Stimulated activated memory B cell treated with anti-CD40 and anti-IgM and Interleukin-4, amounts not matched to agents 10 μg/mL and 1 μg/mL and 100 μg/mL, for 72 hours (primary cell): ENCODE results near the gene EDN1.
"Not testable (repeated sequence)": the region's sequence is repeated elsewhere in the genome, so short reads cannot be mapped to it uniquely, and the experiment has no call there.

ENCODE experiments used
- ATAC-seq: fragments of 150-1000 bp; cut with Tn5 transposase; 2 replicates; pipeline ENCODE4 v1.10.0; 2021
- H3K27ac Mint-ChIP-seq: one replicate; pipeline ENCODE4 v1.8.0; 2022; ENCODE audit warnings: mild to moderate bottlenecking, mixed read lengths
- H3K27me3 Mint-ChIP-seq: one replicate; pipeline ENCODE4 v1.8.0; 2022; ENCODE audit warnings: mixed read lengths
- H3K36me3 Mint-ChIP-seq: one replicate; pipeline ENCODE4 v1.8.0; 2022; ENCODE audit warnings: mixed read lengths
- H3K4me1 Mint-ChIP-seq: one replicate; pipeline ENCODE4 v1.8.0; 2022; ENCODE audit warnings: mixed read lengths
- H3K4me3 Mint-ChIP-seq: one replicate; pipeline ENCODE4 v1.8.0; 2022; ENCODE audit warnings: mild to moderate bottlenecking, moderate library complexity, mixed read lengths
- H3K9me3 Mint-ChIP-seq: one replicate; pipeline ENCODE4 v1.8.0; 2022; ENCODE audit warnings: mixed read lengths

The EDN1 gene

DNA sequence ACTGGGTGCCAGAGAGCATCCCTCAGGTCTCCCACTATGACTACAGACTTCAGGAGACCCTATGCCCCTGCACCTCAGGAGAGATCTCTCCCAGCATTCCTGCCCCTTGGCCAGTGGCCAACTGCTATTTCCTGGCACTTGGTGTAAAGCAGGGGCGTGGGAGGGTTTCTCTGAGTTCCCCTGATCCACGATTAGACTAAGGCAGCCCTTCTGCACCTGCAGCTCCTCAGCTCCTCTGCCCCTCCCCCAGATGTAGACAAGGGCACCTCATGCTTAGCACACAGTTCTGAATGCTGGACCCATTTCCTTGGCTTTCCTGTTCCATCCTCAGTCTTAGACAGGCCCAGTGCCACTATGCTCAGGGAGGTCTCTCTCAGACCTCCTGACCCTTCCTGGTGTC, 28.6 kb downstream of the EDN1 start:
- peaks cover 10% of the 10 kb centered on the region for H3K36me3 Mint-ChIP-seq
- peaks cover 8% of the 10 kb centered on the region for H3K9me3 Mint-ChIP-seq
- no peak overlapping the region for H3K27ac Mint-ChIP-seq
- H3K4me3 Mint-ChIP-seq: no peak overlapping the region
- peaks cover 28% of the 10 kb centered on the region for H3K27me3 Mint-ChIP-seq
- no peaks in the 10 kb centered on the region for H3K4me1 Mint-ChIP-seq
- ATAC-seq: no peak

- H3K9me3 Mint-ChIP-seq, H3K27ac Mint-ChIP-seq, H3K4me1 Mint-ChIP-seq, ATAC-seq, H3K4me3 Mint-ChIP-seq, H3K36me3 Mint-ChIP-seq: not testable (repeated sequence)
- peaks cover 19% of the 10 kb centered on the region for H3K27me3 Mint-ChIP-seq
Measured at GRCh38 chr6:12320074-12320473, 29.9 kb downstream of the EDN1 start.

DNA sequence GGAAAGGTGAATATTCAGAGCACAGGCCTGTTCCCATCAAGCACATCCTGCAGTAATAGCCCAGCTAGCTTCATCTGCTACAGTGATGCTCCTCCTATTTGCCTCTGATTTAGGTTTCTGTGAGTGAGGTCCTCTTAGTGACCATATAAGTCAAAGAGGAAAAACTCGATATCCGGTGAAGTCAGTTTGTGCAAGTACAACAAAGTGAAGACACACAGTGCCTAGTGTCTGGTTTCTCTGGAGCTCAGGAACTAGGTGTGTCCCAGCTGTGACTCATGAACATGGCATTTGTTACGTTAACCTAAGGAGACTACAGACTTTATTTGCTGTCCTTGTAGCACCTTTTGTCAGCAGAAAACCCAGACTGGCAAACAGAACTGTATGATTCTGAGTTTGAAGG, 33.9 kb downstream of the EDN1 start:
- ATAC-seq: no peak
- no peak overlapping the region for H3K4me3 Mint-ChIP-seq
- H3K36me3 Mint-ChIP-seq: peaks cover 1% of the 10 kb centered on the region
- peaks cover 19% of the 10 kb centered on the region for H3K27me3 Mint-ChIP-seq
- no peak overlapping the region for H3K27ac Mint-ChIP-seq
- H3K4me1 Mint-ChIP-seq: no peaks in the 10 kb centered on the region
- H3K9me3 Mint-ChIP-seq: peaks cover 1% of the 10 kb centered on the region

DNA sequence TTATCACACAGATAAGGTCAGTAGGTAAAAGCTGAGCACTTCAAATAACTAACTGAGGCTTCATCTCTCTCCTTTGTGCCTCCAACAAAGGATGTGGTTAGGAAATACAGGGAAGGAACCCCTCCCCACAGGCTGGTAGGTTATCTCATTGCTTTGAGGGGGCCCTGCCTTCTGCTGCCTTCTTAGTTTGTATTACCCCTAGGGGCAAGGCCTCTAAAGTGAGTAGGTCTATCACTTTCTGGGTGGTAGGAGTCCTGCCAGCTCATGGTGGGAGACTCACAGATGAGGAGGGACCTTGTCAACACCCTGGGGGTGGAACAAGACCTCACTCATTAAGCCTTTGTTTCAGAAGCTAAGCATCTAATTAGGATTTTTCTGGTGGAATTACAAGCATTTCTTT, 34.6 kb downstream of the EDN1 start:
- Mint-ChIP-seq H3K9me3 (no peaks in the 10 kb centered on the region), H3K27ac (no peak overlapping the region)

DNA sequence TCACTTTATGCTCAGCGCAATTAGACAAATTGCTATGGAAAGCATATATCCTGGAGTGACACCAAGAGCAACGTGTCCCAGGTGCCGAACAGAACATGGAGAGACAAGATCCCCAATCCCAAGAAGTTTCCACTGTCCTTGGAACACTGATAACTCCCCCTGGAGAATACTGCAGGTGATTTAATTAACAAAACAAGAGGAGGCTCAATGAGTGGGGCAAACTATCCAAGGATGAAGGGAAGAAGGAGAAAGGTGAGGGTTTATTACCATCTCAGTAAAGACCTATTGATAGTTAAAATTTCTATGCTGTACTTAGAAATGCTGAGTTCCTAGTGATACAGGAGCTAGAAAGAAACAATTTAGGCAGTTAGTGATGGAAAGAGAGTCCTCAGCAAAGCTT, 35.7 kb downstream of the EDN1 start:
- no peak for ATAC-seq
- Mint-ChIP-seq H3K9me3 (no peaks in the 10 kb centered on the region), H3K27me3 (peaks cover 17% of the 10 kb centered on the region), H3K36me3 (no peaks in the 10 kb centered on the region), H3K4me3 (no peak overlapping the region), H3K4me1 (no peaks in the 10 kb centered on the region), H3K27ac (no peak overlapping the region)

More for the DNA sequence above, 34.6 kb downstream of the EDN1 start:
- H3K27me3 Mint-ChIP-seq: peaks cover 17% of the 10 kb centered on the region
- H3K4me1 Mint-ChIP-seq: no peaks in the 10 kb centered on the region
- no peak for ATAC-seq
- H3K36me3 Mint-ChIP-seq: no peaks in the 10 kb centered on the region
- H3K4me3 Mint-ChIP-seq: no peak overlapping the region

DNA sequence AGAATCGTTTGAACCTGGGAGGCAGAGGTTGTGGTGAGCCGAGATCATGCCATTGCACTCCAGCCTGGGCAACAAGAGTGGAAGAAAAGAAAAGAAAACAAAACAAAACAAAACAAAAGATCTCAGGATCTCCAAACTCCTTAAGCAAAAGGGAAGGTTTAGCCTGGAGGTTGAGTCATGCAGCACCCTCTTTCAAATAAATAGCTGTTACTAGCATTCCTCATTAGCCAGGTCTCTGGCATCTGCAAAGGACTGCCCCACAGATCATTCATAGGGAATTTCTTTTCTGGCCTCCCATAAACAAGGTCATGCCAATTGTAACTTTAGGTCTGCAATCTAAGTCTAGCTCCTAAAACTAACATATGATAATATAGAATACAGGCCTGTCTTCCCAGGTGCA, 37.2 kb downstream of the EDN1 start:
- Mint-ChIP-seq H3K9me3 (no peaks in the 10 kb centered on the region), H3K27ac (no peak overlapping the region), H3K4me3 (no peak overlapping the region), H3K27me3 (peaks cover 10% of the 10 kb centered on the region), H3K4me1 (no peaks in the 10 kb centered on the region), H3K36me3 (no peaks in the 10 kb centered on the region)
- ATAC-seq: no peak

DNA sequence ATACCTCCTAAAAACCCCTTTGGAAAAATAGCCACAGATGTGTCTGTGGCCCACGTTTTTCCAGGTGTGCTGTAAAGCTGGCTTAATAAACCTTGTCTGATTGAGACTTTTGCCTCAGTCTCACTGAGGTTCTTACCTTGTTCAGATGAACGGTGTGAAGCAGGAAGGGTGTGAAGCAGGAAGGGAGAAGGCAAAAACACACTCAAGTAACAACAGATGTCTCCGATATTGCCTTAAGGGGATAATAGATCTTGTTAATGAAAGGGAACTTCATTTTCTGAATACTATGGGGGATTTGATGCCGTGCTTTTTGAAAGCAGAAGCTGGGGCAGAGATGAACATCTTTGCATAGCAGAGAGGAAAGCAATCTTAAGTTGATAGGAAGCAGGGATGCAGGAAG, 37.8 kb downstream of the EDN1 start:
- Mint-ChIP-seq H3K9me3 (no peaks in the 10 kb centered on the region), H3K27ac (no peak overlapping the region), H3K27me3 (peaks cover 8% of the 10 kb centered on the region), H3K36me3 (no peaks in the 10 kb centered on the region), H3K4me1 (no peaks in the 10 kb centered on the region), H3K4me3 (no peak overlapping the region)
- no peak for ATAC-seq

GRCh38 chr6:12328701-12329100, 38.5 kb downstream of the EDN1 start:
- no peak overlapping the region for H3K27ac Mint-ChIP-seq
- no peak for ATAC-seq
- H3K4me3 Mint-ChIP-seq: no peak overlapping the region
- H3K9me3 Mint-ChIP-seq: no peaks in the 10 kb centered on the region
- H3K4me1 Mint-ChIP-seq: no peaks in the 10 kb centered on the region
- H3K36me3 Mint-ChIP-seq: no peaks in the 10 kb centered on the region
- peaks cover 8% of the 10 kb centered on the region for H3K27me3 Mint-ChIP-seq

GRCh38 chr6:12331474-12331873, 41.3 kb downstream of the EDN1 start:
- Mint-ChIP-seq H3K4me3 (no peak overlapping the region), H3K9me3 (no peaks in the 10 kb centered on the region), H3K4me1 (peaks cover 19% of the 10 kb centered on the region), H3K27ac (no peak overlapping the region), H3K27me3 (peaks cover 6% of the 10 kb centered on the region), H3K36me3 (no peaks in the 10 kb centered on the region)
- no peak for ATAC-seq

- Mint-ChIP-seq H3K27me3 (no peaks in the 10 kb centered on the region), H3K36me3 (no peaks in the 10 kb centered on the region), H3K4me1 (peaks cover 19% of the 10 kb centered on the region), H3K9me3 (no peaks in the 10 kb centered on the region), H3K27ac (no peak overlapping the region), H3K4me3 (no peak overlapping the region)
- ATAC-seq: no peak
Measured at GRCh38 chr6:12331951-12332749, 42.0 kb downstream of the EDN1 start.

DNA sequence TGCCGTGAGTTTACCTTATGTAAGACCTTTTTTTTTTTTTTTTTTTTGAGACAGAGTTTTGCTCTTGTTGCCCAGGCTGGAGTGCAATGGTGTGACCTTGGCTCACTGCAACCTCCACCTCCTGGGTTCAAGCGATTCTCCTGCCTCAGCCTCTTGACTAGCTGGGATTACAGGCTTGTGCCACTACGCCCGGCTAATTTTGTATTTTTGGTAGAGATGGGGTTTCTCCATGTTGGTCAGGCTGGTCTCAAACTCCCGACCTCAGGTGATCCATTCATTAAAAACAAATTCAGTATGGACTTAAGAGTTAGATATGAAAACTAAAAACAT, 42.6 kb downstream of the EDN1 start:
- not testable (repeated sequence) for H3K9me3 Mint-ChIP-seq, H3K4me3 Mint-ChIP-seq, H3K27me3 Mint-ChIP-seq, H3K36me3 Mint-ChIP-seq, H3K27ac Mint-ChIP-seq, ATAC-seq
- peaks cover 19% of the 10 kb centered on the region for H3K4me1 Mint-ChIP-seq

GRCh38 chr6:12333128-12333527, 43.0 kb downstream of the EDN1 start:
- Mint-ChIP-seq H3K4me3 (no peak overlapping the region), H3K9me3 (no peaks in the 10 kb centered on the region), H3K36me3 (no peaks in the 10 kb centered on the region), H3K4me1 (peaks cover 19% of the 10 kb centered on the region), H3K27ac (no peak overlapping the region), H3K27me3 (no peaks in the 10 kb centered on the region)
- ATAC-seq: no peak

DNA sequence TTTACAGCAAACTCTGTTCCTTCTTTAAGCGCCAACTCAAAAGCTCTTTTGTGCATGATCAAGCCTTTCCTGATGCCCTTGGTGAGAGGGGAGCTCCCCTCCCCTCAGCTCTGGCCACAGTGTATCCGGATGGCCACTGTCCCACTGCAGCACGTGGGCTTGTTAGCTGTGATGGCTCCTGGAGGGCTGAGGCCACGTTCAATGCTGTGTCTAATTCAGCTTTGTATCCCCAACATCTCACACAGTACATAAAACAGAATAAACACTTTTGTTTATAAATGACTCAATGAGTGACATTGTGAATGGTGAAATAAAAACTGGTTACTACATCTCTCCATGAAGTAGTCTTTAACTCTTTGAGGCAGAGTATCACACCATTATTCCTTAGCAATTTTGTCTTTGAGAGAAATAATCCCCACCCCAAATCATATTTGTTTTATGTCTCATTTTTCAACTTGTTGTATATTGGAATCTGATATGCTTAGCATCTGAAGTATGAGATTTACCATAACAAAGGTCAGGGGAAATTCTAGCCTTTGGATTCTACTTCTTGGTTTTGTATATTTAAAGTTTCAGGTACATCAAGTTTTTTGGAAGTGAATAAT, 44.5 kb downstream of the EDN1 start:
- Mint-ChIP-seq H3K4me3 (no peak overlapping the region), H3K4me1 (peaks cover 19% of the 10 kb centered on the region), H3K27ac (no peak overlapping the region), H3K27me3 (no peaks in the 10 kb centered on the region), H3K36me3 (no peaks in the 10 kb centered on the region), H3K9me3 (no peaks in the 10 kb centered on the region)
- ATAC-seq: no peak

GRCh38 chr6:12335131-12335527, 45.0 kb downstream of the EDN1 start:
- no peak for ATAC-seq
- H3K36me3 Mint-ChIP-seq: no peaks in the 10 kb centered on the region
- peaks cover 19% of the 10 kb centered on the region for H3K4me1 Mint-ChIP-seq

GRCh38 chr6:12335717-12336116, 45.6 kb downstream of the EDN1 start:
- no peak for ATAC-seq
- Mint-ChIP-seq H3K27me3 (no peaks in the 10 kb centered on the region), H3K9me3 (no peaks in the 10 kb centered on the region), H3K4me3 (no peak overlapping the region), H3K36me3 (no peaks in the 10 kb centered on the region), H3K27ac (no peak overlapping the region), H3K4me1 (peaks cover 19% of the 10 kb centered on the region)

More at GRCh38 chr6:12335131-12335527, 45.0 kb downstream of the EDN1 start:
- Mint-ChIP-seq H3K9me3 (no peaks in the 10 kb centered on the region), H3K27ac (no peak overlapping the region), H3K27me3 (no peaks in the 10 kb centered on the region), H3K4me3 (no peak overlapping the region)
